ENCODE measurements around the gene UBE4A.

The UBE4A gene

GRCh38 chr11:118373263-118373662 is 13.9 kb downstream of the UBE4A start:
- Histone ChIP-seq H3K27me3 (ENCODE audit: insufficient read depth, low read length) (no peaks in the 10 kb centered on the region), H3K9ac (ENCODE audit: low read depth, low read length) (no peak overlapping the region), H3K4me3 (ENCODE audit: low read length) (no peak overlapping the region), H3K36me3 (ENCODE audit: insufficient read depth, low read length) (peaks cover 87% of the 10 kb centered on the region), H3K27ac (ENCODE audit: low read depth, low read length) (no peak overlapping the region), H3K4me1 (ENCODE audit: insufficient read depth, low read length) (no peaks in the 10 kb centered on the region), H3K9me3 (ENCODE audit: insufficient read depth, low read depth, low read length) (no peaks in the 10 kb centered on the region)
- 97% methylated on average over 2 of the region's 2 CpGs for WGBS

DNA sequence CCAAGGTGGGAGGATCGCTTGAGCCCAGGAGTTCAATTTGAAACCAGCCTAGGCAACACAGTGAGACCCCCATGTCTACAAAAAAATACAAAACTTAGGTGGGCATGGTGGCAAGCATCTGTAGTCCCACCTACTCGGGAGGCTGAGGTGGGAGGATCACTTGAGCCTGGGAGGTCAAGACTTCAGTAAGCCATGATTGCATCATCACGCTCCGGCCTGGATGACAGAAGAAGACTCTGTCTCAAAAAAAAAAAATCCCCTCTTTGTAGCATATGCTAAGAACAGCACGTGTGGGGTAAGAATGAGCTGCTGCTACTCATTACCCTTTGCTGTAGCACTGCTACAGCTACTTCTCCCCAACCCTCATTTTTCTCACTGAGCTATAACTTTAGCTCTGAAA is 14.5 kb downstream of the UBE4A start:
- Histone ChIP-seq H3K27ac (ENCODE audit: low read depth, low read length) (no peak overlapping the region), H3K9me3 (ENCODE audit: insufficient read depth, low read depth, low read length) (no peaks in the 10 kb centered on the region), H3K4me1 (ENCODE audit: insufficient read depth, low read length) (no peaks in the 10 kb centered on the region), H3K9ac (ENCODE audit: low read depth, low read length) (no peak overlapping the region), H3K4me3 (ENCODE audit: low read length) (no peak overlapping the region), H3K27me3 (ENCODE audit: insufficient read depth, low read length) (no peaks in the 10 kb centered on the region), H3K36me3 (ENCODE audit: insufficient read depth, low read length) (peaks cover 87% of the 10 kb centered on the region)
- WGBS, result 98% methylated on average over 5 of the region's 5 CpGs

DNA sequence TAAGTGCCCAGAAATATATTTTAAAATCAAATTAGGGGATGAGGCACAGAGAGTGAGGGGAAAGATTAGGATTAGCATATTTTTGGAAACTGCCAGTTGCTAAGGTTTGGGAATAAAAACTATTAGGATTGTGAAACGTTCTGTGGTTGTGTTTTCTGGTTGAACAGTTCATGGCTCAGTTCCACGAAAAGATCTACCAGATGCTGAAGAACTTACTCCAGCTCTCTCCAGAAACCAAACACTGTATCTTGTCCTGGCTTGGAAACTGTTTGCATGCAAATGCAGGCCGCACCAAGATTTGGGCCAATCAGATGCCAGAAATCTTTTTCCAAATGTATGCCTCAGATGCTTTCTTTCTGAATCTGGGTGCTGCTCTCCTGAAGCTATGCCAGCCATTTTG is 15.3 kb downstream of the UBE4A start:
- 91% methylated on average over 3 of the region's 3 CpGs for WGBS
- H3K27ac ChIP-seq (ENCODE audit: low read depth, low read length), result no peak overlapping the region
- H3K36me3 ChIP-seq (ENCODE audit: insufficient read depth, low read length), result peaks cover 87% of the 10 kb centered on the region
- no peak overlapping the region for H3K9ac ChIP-seq (ENCODE audit: low read depth, low read length)
- no peaks in the 10 kb centered on the region for H3K9me3 ChIP-seq (ENCODE audit: insufficient read depth, low read depth, low read length)
- no peak overlapping the region for H3K4me3 ChIP-seq (ENCODE audit: low read length)
- no peaks in the 10 kb centered on the region for H3K4me1 ChIP-seq (ENCODE audit: insufficient read depth, low read length)
- no peaks in the 10 kb centered on the region for H3K27me3 ChIP-seq (ENCODE audit: insufficient read depth, low read length)

- Histone ChIP-seq H3K36me3 (ENCODE audit: insufficient read depth, low read length) (peaks cover 87% of the 10 kb centered on the region), H3K27me3 (ENCODE audit: insufficient read depth, low read length) (no peaks in the 10 kb centered on the region), H3K4me1 (ENCODE audit: insufficient read depth, low read length) (no peaks in the 10 kb centered on the region), H3K9ac (ENCODE audit: low read depth, low read length) (no peak overlapping the region), H3K4me3 (ENCODE audit: low read length) (no peak overlapping the region), H3K9me3 (ENCODE audit: insufficient read depth, low read depth, low read length) (no peaks in the 10 kb centered on the region), H3K27ac (ENCODE audit: low read depth, low read length) (no peak overlapping the region)
Measured at GRCh38 chr11:118375978-118376377, 16.6 kb downstream of the UBE4A start.

DNA sequence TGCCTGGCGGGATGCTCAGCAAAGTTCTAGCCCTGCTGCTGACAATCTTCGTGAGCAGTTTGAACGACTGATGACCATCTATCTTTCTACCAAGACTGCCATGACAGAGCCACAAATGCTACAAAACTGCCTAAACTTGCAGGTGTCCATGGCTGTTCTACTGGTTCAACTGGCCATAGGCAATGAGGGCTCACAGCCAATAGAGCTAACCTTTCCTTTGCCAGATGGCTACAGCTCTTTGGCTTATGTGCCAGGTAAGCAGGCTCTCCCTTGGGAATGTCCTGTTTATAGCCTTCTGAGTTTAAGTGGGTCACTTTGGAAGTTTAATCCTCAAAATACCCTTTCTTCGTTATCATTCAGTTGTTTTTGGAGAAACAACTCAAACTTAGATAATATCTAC is 20.1 kb downstream of the UBE4A start:
- Histone ChIP-seq H3K4me1 (ENCODE audit: insufficient read depth, low read length) (no peaks in the 10 kb centered on the region), H3K36me3 (ENCODE audit: insufficient read depth, low read length) (peaks cover 88% of the 10 kb centered on the region), H3K27me3 (ENCODE audit: insufficient read depth, low read length) (no peaks in the 10 kb centered on the region), H3K27ac (ENCODE audit: low read depth, low read length) (no peak overlapping the region), H3K4me3 (ENCODE audit: low read length) (no peak overlapping the region), H3K9ac (ENCODE audit: low read depth, low read length) (no peak overlapping the region), H3K9me3 (ENCODE audit: insufficient read depth, low read depth, low read length) (no peaks in the 10 kb centered on the region)
- WGBS, result 97% methylated on average over 3 of the region's 4 CpGs

DNA sequence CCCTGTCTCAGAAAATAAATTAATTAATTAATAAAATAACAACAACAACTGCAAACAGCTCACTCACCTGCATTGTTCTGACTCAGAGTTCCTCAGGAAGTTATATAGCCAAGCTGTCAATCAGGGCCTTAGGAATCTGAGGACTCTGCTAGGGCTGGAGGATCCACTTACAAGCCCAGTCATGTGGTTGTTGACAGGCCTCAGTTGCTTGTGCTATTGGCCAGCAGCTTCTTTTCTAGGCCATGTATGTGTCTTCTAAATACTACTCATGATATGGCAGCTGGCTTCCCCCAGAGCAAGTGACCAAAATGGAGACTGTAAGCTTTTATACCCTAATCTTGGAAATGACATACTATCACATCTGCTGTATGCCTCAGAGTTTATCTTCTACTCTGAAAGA is 21.2 kb downstream of the UBE4A start:
- Histone ChIP-seq H3K4me1 (ENCODE audit: insufficient read depth, low read length) (no peaks in the 10 kb centered on the region), H3K9me3 (ENCODE audit: insufficient read depth, low read depth, low read length) (no peaks in the 10 kb centered on the region), H3K27ac (ENCODE audit: low read depth, low read length) (no peak overlapping the region), H3K9ac (ENCODE audit: low read depth, low read length) (no peak overlapping the region), H3K36me3 (ENCODE audit: insufficient read depth, low read length) (peaks cover 92% of the 10 kb centered on the region), H3K27me3 (ENCODE audit: insufficient read depth, low read length) (no peaks in the 10 kb centered on the region), H3K4me3 (ENCODE audit: low read length) (no peak overlapping the region)

- peaks cover 99% of the 10 kb centered on the region for H3K36me3 ChIP-seq (ENCODE audit: insufficient read depth, low read length)
- 95% methylated on average over 3 of the region's 3 CpGs for WGBS
- H3K9ac ChIP-seq (ENCODE audit: low read depth, low read length), result no peak overlapping the region
- H3K27me3 ChIP-seq (ENCODE audit: insufficient read depth, low read length), result no peaks in the 10 kb centered on the region
- no peak overlapping the region for H3K27ac ChIP-seq (ENCODE audit: low read depth, low read length)
- no peaks in the 10 kb centered on the region for H3K9me3 ChIP-seq (ENCODE audit: insufficient read depth, low read depth, low read length)
- H3K4me3 ChIP-seq (ENCODE audit: low read length), result no peak overlapping the region
- no peaks in the 10 kb centered on the region for H3K4me1 ChIP-seq (ENCODE audit: insufficient read depth, low read length)
Measured at GRCh38 chr11:118382954-118383353, 23.6 kb downstream of the UBE4A start.

DNA sequence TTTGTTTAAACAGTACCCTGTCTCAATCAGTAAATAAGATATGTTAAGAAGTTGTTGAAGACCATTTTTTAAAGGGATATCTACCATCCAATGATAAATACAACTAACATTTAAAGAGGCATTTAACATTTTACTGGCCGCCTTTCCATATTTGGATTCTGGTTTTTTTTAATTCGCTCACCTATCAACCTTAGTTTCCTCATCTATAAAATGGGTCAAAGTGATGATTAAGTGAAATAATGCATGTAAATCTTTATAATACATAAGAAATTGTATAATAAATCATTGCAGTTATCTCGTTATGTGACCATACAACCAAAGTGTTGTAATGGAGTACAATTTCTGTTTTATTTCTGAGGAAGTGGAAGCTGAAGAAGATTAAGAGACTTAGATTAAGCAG is 24.3 kb downstream of the UBE4A start:
- Histone ChIP-seq H3K9me3 (ENCODE audit: insufficient read depth, low read depth, low read length) (no peaks in the 10 kb centered on the region), H3K9ac (ENCODE audit: low read depth, low read length) (no peak overlapping the region), H3K27me3 (ENCODE audit: insufficient read depth, low read length) (no peaks in the 10 kb centered on the region), H3K4me1 (ENCODE audit: insufficient read depth, low read length) (no peaks in the 10 kb centered on the region), H3K4me3 (ENCODE audit: low read length) (no peak overlapping the region), H3K36me3 (ENCODE audit: insufficient read depth, low read length) (peaks cover 99% of the 10 kb centered on the region), H3K27ac (ENCODE audit: low read depth, low read length) (no peak overlapping the region)
- 94% methylated on average over 2 of the region's 3 CpGs for WGBS

- no peaks in the 10 kb centered on the region for H3K27me3 ChIP-seq (ENCODE audit: insufficient read depth, low read length)
- H3K36me3 ChIP-seq (ENCODE audit: insufficient read depth, low read length), result peaks cover 56% of the 10 kb centered on the region
- H3K4me1 ChIP-seq (ENCODE audit: insufficient read depth, low read length), result no peaks in the 10 kb centered on the region
- no peak overlapping the region for H3K4me3 ChIP-seq (ENCODE audit: low read length)
- no peaks in the 10 kb centered on the region for H3K9me3 ChIP-seq (ENCODE audit: insufficient read depth, low read depth, low read length)
- H3K27ac ChIP-seq (ENCODE audit: low read depth, low read length), result no peak overlapping the region
- WGBS, result 94% methylated on average over 5 of the region's 6 CpGs
- H3K9ac ChIP-seq (ENCODE audit: low read depth, low read length), result no peak overlapping the region
Measured at GRCh38 chr11:118396097-118396501, 36.7 kb downstream of the UBE4A start.

DNA sequence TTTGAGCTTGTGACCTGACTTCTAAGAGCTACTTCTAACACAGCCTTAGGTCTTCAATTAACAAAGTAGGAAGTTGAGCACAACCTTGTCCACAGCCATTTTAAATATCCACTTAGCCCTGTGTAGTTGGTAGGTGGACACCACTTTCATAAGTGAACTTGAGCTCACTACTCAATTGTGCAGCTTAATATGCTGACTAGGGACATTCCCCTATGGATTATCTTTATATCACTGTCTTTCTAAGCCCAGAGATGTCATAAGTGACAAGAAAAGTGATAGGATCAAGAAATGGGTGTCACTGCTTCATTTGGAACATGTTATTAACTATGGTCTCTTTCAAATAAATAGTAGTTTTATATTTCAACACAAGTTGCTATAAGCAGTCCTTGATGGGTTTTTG is 38.0 kb downstream of the UBE4A start:
- Histone ChIP-seq H3K4me1 (ENCODE audit: insufficient read depth, low read length) (no peaks in the 10 kb centered on the region), H3K4me3 (ENCODE audit: low read length) (no peak overlapping the region), H3K9ac (ENCODE audit: low read depth, low read length) (no peak overlapping the region), H3K27ac (ENCODE audit: low read depth, low read length) (no peak overlapping the region), H3K27me3 (ENCODE audit: insufficient read depth, low read length) (no peaks in the 10 kb centered on the region), H3K9me3 (ENCODE audit: insufficient read depth, low read depth, low read length) (no peaks in the 10 kb centered on the region), H3K36me3 (ENCODE audit: insufficient read depth, low read length) (peaks cover 47% of the 10 kb centered on the region)

DNA sequence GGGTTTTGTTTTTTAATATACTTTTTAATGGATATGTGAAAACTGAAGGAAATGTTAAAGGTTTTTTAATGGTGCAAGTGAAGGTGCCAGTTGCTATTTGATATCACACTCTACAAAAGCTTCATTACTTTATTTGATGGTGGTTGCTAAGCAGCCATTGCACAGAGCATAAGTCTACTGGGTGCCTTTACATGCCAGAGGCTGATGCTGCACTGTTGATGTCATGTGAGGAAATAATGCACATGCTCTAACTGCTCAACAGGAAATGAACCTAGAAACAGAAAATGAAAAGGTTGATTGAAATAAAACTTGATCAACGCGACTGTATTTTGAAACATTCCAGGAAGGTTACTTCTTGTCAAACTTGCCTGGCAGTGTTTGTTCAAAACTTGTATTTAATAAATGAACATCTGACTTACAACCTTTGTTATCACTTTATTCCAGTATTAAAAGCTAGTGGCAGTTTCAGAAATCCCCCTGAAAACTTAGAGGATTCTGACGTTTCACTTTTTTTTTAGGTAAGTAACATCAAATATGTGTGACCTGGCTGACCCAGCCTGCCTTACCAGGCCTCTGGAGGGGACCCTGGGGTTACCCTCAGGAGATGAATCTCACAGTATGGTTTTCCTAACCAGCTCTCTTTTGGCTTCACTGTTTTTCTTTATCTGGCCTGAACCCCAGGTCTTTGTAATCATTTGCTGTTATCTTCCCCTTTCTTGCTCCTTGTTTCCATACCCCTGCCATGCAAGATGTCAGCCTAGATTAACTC is 39.6 kb downstream of the UBE4A start:
- H3K36me3 ChIP-seq (ENCODE audit: insufficient read depth, low read length), result peaks cover 31% of the 10 kb centered on the region
- 93% methylated on average over 3 of the region's 3 CpGs for WGBS
- H3K4me3 ChIP-seq (ENCODE audit: low read length), result no peak overlapping the region
- no peaks in the 10 kb centered on the region for H3K27me3 ChIP-seq (ENCODE audit: insufficient read depth, low read length)
- H3K9ac ChIP-seq (ENCODE audit: low read depth, low read length), result no peak overlapping the region
- H3K9me3 ChIP-seq (ENCODE audit: insufficient read depth, low read depth, low read length), result no peaks in the 10 kb centered on the region
- H3K4me1 ChIP-seq (ENCODE audit: insufficient read depth, low read length), result no peaks in the 10 kb centered on the region
- no peak overlapping the region for H3K27ac ChIP-seq (ENCODE audit: low read depth, low read length)

Data from HUES64 (cell line).